H1 (cell line): ENCODE results near the gene PPP1R1B. TPM values are rescaled to one million over a fixed set of nuclear protein-coding genes. Genes with fewer than 3 reads are reported as not detected.

ENCODE experiments used
- CTBP2 ChIP-seq: IDR thresholded peaks from 2 replicates; pipeline ENCODE4 v1.7.0; 2011; ENCODE audit warnings: borderline replicate concordance, mild to moderate bottlenecking, moderate library complexity, mixed read lengths, low read length; ENCODE audit not compliant: insufficient read depth, insufficient read length
- CTCF ChIP-seq, 3 experiments: IDR thresholded peaks; 1 replicate in 2 of 3; 2 replicates in 1 of 3; pipeline versions ENCODE4 v1.5.1 to v1.6.1; 2011; ENCODE audit warnings: low read length in 3 of 3, mild to moderate bottlenecking in 3 of 3, inconsistent platforms in 2 of 3, low read depth in 1 of 3, moderate library complexity in 1 of 3; ENCODE audit not compliant: insufficient read depth in 1 of 3; ENCODE audit errors: control extremely low read depth in 1 of 3
- POLR2A ChIP-seq, 2 experiments: IDR thresholded peaks; 1 replicate in 1 of 2; 2 replicates in 1 of 2; pipeline ENCODE4 v1.6.1; 2011; ENCODE audit warnings: low read depth in 2 of 2, low read length in 2 of 2, mild to moderate bottlenecking in 2 of 2; ENCODE audit errors: control extremely low read depth in 1 of 2
- TBP ChIP-seq: IDR thresholded peaks from 2 replicates; pipeline ENCODE4 v1.6.1; 2011; ENCODE audit warnings: low read depth, low read length, improper control_type of control experiment
- TEAD4 ChIP-seq: IDR thresholded peaks from 2 replicates; pipeline ENCODE4 v1.6.1; 2012; ENCODE audit warnings: low read depth, low read length, inconsistent platforms, mixed read lengths
- polyA plus RNA-seq, 7 experiments: library from polyadenylated mRNA; depleted of rRNA in 3 of 7; stranded (reverse) in 5 of 7; unstranded in 2 of 7; fragments of >200 nt in 5 of 7; fragments of 200-250 nt in 2 of 7; gene quantifications; 1 replicate in 5 of 7; 2 replicates in 1 of 7; 4 replicates in 1 of 7; pipeline versions ENCODE4 v1.2.1 to v1.2.3, GENCODE V29; 2011 to 2013; ENCODE audit warnings: missing spikeins in 2 of 7, mixed read lengths in 2 of 7
- total RNA-seq: library from RNA; stranded (reverse); fragmentation: NEBNext Ultra II Directional; extraction: Animal tissue kit (Norgen Biotek cat#: 25700); gene quantifications from 2 replicates; pipeline ENCODE4 v1.2.1, GENCODE V29; 2021

PPP1R1B gene
- total and polyA plus RNA-seq, 2 of the 8 experiments (the other 6 are each of a cell fraction or from before 2014, with no cell fraction given), result 10.7 to 22.3 TPM

DNA sequence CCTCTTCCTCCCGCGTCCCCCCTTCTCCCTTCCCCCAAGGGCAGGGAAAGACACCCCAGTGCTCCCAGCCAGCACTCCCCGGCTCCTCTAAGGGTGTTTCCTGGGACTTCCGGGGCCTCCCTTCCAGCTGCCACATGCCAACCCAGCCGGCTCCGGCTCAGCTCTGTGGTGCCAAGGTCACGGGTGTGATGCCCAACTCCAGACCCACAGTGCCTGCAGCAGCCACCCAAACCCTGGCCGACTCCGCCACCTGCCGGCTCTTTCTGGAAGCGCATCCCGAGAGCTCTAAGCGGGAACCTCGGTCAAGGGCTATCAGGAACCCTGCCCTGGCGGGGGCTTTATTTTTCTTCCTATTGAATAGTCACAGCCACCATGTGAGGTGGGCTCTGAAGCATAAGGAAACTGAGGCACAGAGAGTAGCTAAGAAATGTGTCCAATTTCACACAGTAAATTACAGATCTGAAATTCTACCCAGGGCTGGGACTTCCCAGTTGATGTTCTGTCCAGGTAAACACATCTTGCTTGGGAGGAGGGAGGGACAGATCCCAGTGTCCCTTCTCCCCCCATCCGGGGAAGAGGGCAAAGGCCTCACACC, 3.3 kb upstream of the PPP1R1B start (continued):
- TF ChIP-seq CTCF (IDR thresholded peaks at IDR 0.05; ENCODE audit: control extremely low read depth in 1 of 3, insufficient read depth in 1 of 3, low read depth in 1 of 3, low read length in 3 of 3), result peak; percentile 89 to 95 (median 91)
- TF ChIP-seq POLR2A (IDR thresholded peaks at IDR 0.05; ENCODE audit: control extremely low read depth in 1 of 2, low read depth in 2 of 2, low read length in 2 of 2), result no peak
- peak; percentile 65 for TF ChIP-seq CTBP2
- no peak for TF ChIP-seq TBP
- TF ChIP-seq TEAD4, result no peak
